ENCODE data around the gene MEIOB.
"Not testable (repeated sequence)": the region's sequence is repeated elsewhere in the genome, so short reads cannot be mapped to it uniquely, and the experiment has no call there.

MEIOB gene

GRCh38 chr16:1815461-1815860, 56.5 kb downstream of the MEIOB start:
- Histone ChIP-seq H3K9ac (ENCODE audit: low read depth, low read length) (no peak overlapping the region), H3K36me3 (ENCODE audit: insufficient read depth, low read length) (peaks cover 12% of the 10 kb centered on the region), H3K4me2 (ENCODE audit: low read length) (no peak overlapping the region), H3K4me1 (ENCODE audit: control insufficient read depth, insufficient read depth, low read length) (peaks cover 6% of the 10 kb centered on the region), H3K9me3 (replicated peaks; ENCODE audit: low read length) (no peaks in the 10 kb centered on the region), H3K4me3 (ENCODE audit: low read length) (no peak overlapping the region), H3K27me3 (ENCODE audit: control insufficient read depth, insufficient read depth, low read length) (no peaks in the 10 kb centered on the region)

- no peak overlapping the region for H3K9ac ChIP-seq (ENCODE audit: low read depth, low read length)
- H3K36me3 ChIP-seq (ENCODE audit: insufficient read depth, low read length) = peaks cover 16% of the 10 kb centered on the region
- peak overlapping the region; percentile 47 for H3K4me2 ChIP-seq (ENCODE audit: low read length)
- no peak overlapping the region for H3K4me3 ChIP-seq (ENCODE audit: low read length)
- no peaks in the 10 kb centered on the region for H3K27me3 ChIP-seq (ENCODE audit: control insufficient read depth, insufficient read depth, low read length)
- no peaks in the 10 kb centered on the region for H3K9me3 ChIP-seq (replicated peaks; ENCODE audit: low read length)
- peaks cover 6% of the 10 kb centered on the region for H3K4me1 ChIP-seq (ENCODE audit: control insufficient read depth, insufficient read depth, low read length)
Observed at GRCh38 chr16:1812732-1813163, 59.2 kb downstream of the MEIOB start.

- Histone ChIP-seq H3K27me3 (ENCODE audit: control insufficient read depth, insufficient read depth, low read length) (no peaks in the 10 kb centered on the region), H3K9me3 (replicated peaks; ENCODE audit: low read length) (no peaks in the 10 kb centered on the region), H3K36me3 (ENCODE audit: insufficient read depth, low read length) (peaks cover 10% of the 10 kb centered on the region), H3K4me2 (ENCODE audit: low read length) (no peak overlapping the region), H3K4me1 (ENCODE audit: control insufficient read depth, insufficient read depth, low read length) (peaks cover 6% of the 10 kb centered on the region), H3K9ac (ENCODE audit: low read depth, low read length) (no peak overlapping the region), H3K4me3 (ENCODE audit: low read length) (no peak overlapping the region)
Observed at GRCh38 chr16:1810536-1810935, 61.4 kb downstream of the MEIOB start.

- H3K9ac ChIP-seq (ENCODE audit: low read depth, low read length) = no peak overlapping the region
- H3K4me2 ChIP-seq (ENCODE audit: low read length) = no peak overlapping the region
- H3K4me3 ChIP-seq (ENCODE audit: low read length) = no peak overlapping the region
- H3K9me3 ChIP-seq (replicated peaks; ENCODE audit: low read length) = no peaks in the 10 kb centered on the region
- no peaks in the 10 kb centered on the region for H3K27me3 ChIP-seq (ENCODE audit: control insufficient read depth, insufficient read depth, low read length)
- peaks cover 10% of the 10 kb centered on the region for H3K36me3 ChIP-seq (ENCODE audit: insufficient read depth, low read length)
- peaks cover 6% of the 10 kb centered on the region for H3K4me1 ChIP-seq (ENCODE audit: control insufficient read depth, insufficient read depth, low read length)
Observed at GRCh38 chr16:1810106-1810505, 61.9 kb downstream of the MEIOB start.

- H3K27me3 ChIP-seq (ENCODE audit: control insufficient read depth, insufficient read depth, low read length) = no peaks in the 10 kb centered on the region
- H3K9ac ChIP-seq (ENCODE audit: low read depth, low read length) = no peak overlapping the region
- H3K4me2 ChIP-seq (ENCODE audit: low read length) = no peak overlapping the region
- no peak overlapping the region for H3K4me3 ChIP-seq (ENCODE audit: low read length)
- peaks cover 6% of the 10 kb centered on the region for H3K4me1 ChIP-seq (ENCODE audit: control insufficient read depth, insufficient read depth, low read length)
- H3K9me3 ChIP-seq (replicated peaks; ENCODE audit: low read length) = no peaks in the 10 kb centered on the region
- peaks cover 10% of the 10 kb centered on the region for H3K36me3 ChIP-seq (ENCODE audit: insufficient read depth, low read length)
Observed at GRCh38 chr16:1809281-1809801, 62.6 kb downstream of the MEIOB start.

GRCh38 chr16:1808691-1809090, 63.3 kb downstream of the MEIOB start:
- Histone ChIP-seq H3K9ac (ENCODE audit: low read depth, low read length) (no peak overlapping the region), H3K27me3 (ENCODE audit: control insufficient read depth, insufficient read depth, low read length) (no peaks in the 10 kb centered on the region), H3K36me3 (ENCODE audit: insufficient read depth, low read length) (peaks cover 10% of the 10 kb centered on the region), H3K4me2 (ENCODE audit: low read length) (no peak overlapping the region), H3K4me1 (ENCODE audit: control insufficient read depth, insufficient read depth, low read length) (peaks cover 6% of the 10 kb centered on the region), H3K4me3 (ENCODE audit: low read length) (no peak overlapping the region), H3K9me3 (replicated peaks; ENCODE audit: low read length) (no peaks in the 10 kb centered on the region)

- H3K36me3 ChIP-seq (ENCODE audit: insufficient read depth, low read length) = peaks cover 10% of the 10 kb centered on the region
Observed at GRCh38 chr16:1807626-1808025, 64.3 kb downstream of the MEIOB start.

GRCh38 chr16:1800701-1801100, 71.3 kb downstream of the MEIOB start:
- H3K4me3 ChIP-seq (ENCODE audit: low read length) = no peak overlapping the region

More at GRCh38 chr16:1807626-1808025, 64.3 kb downstream of the MEIOB start:
- Histone ChIP-seq H3K4me1 (ENCODE audit: control insufficient read depth, insufficient read depth, low read length) (no peaks in the 10 kb centered on the region), H3K9ac (ENCODE audit: low read depth, low read length) (no peak overlapping the region), H3K4me2 (ENCODE audit: low read length) (no peak overlapping the region), H3K27me3 (ENCODE audit: control insufficient read depth, insufficient read depth, low read length) (no peaks in the 10 kb centered on the region), H3K4me3 (ENCODE audit: low read length) (no peak overlapping the region), H3K9me3 (replicated peaks; ENCODE audit: low read length) (no peaks in the 10 kb centered on the region)

GRCh38 chr16:1799263-1799662, 72.7 kb downstream of the MEIOB start:
- H3K36me3 ChIP-seq (ENCODE audit: insufficient read depth, low read length); H3K4me2 ChIP-seq (ENCODE audit: low read length); H3K4me3 ChIP-seq (ENCODE audit: low read length); H3K27me3 ChIP-seq (ENCODE audit: control insufficient read depth, insufficient read depth, low read length); H3K4me1 ChIP-seq (ENCODE audit: control insufficient read depth, insufficient read depth, low read length); H3K9me3 ChIP-seq (replicated peaks; ENCODE audit: low read length); H3K9ac ChIP-seq (ENCODE audit: low read depth, low read length): not testable (repeated sequence)

More at GRCh38 chr16:1800701-1801100, 71.3 kb downstream of the MEIOB start:
- Histone ChIP-seq H3K27me3 (ENCODE audit: control insufficient read depth, insufficient read depth, low read length) (no peaks in the 10 kb centered on the region), H3K4me1 (ENCODE audit: control insufficient read depth, insufficient read depth, low read length) (no peaks in the 10 kb centered on the region), H3K4me2 (ENCODE audit: low read length) (no peak overlapping the region), H3K9ac (ENCODE audit: low read depth, low read length) (no peak overlapping the region), H3K36me3 (ENCODE audit: insufficient read depth, low read length) (no peaks in the 10 kb centered on the region), H3K9me3 (replicated peaks; ENCODE audit: low read length) (peaks cover 4% of the 10 kb centered on the region)

- no peak overlapping the region for H3K9ac ChIP-seq (ENCODE audit: low read depth, low read length)
- no peaks in the 10 kb centered on the region for H3K27me3 ChIP-seq (ENCODE audit: control insufficient read depth, insufficient read depth, low read length)
Observed at GRCh38 chr16:1794908-1795666, 76.9 kb downstream of the MEIOB start.

GRCh38 chr16:1794221-1794871, 77.6 kb downstream of the MEIOB start:
- Histone ChIP-seq H3K36me3 (ENCODE audit: insufficient read depth, low read length) (no peaks in the 10 kb centered on the region), H3K4me3 (ENCODE audit: low read length) (no peak overlapping the region)

More at GRCh38 chr16:1794908-1795666, 76.9 kb downstream of the MEIOB start:
- Histone ChIP-seq H3K9me3 (replicated peaks; ENCODE audit: low read length) (peaks cover 4% of the 10 kb centered on the region), H3K4me2 (ENCODE audit: low read length) (no peak overlapping the region), H3K4me3 (ENCODE audit: low read length) (no peak overlapping the region), H3K4me1 (ENCODE audit: control insufficient read depth, insufficient read depth, low read length) (no peaks in the 10 kb centered on the region), H3K36me3 (ENCODE audit: insufficient read depth, low read length) (no peaks in the 10 kb centered on the region)

More at GRCh38 chr16:1794221-1794871, 77.6 kb downstream of the MEIOB start:
- Histone ChIP-seq H3K4me2 (ENCODE audit: low read length) (no peak overlapping the region), H3K4me1 (ENCODE audit: control insufficient read depth, insufficient read depth, low read length) (no peaks in the 10 kb centered on the region), H3K9me3 (replicated peaks; ENCODE audit: low read length) (peaks cover 4% of the 10 kb centered on the region), H3K27me3 (ENCODE audit: control insufficient read depth, insufficient read depth, low read length) (no peaks in the 10 kb centered on the region), H3K9ac (ENCODE audit: low read depth, low read length) (no peak overlapping the region)
